ENCODE results near the gene EVX2. TPM values are rescaled to one million over a fixed set of nuclear protein-coding genes. Genes with fewer than 3 reads are reported as not detected.

The EVX2 gene
- total RNA-seq, 3 donors from 2014 or later = not detected

DNA sequence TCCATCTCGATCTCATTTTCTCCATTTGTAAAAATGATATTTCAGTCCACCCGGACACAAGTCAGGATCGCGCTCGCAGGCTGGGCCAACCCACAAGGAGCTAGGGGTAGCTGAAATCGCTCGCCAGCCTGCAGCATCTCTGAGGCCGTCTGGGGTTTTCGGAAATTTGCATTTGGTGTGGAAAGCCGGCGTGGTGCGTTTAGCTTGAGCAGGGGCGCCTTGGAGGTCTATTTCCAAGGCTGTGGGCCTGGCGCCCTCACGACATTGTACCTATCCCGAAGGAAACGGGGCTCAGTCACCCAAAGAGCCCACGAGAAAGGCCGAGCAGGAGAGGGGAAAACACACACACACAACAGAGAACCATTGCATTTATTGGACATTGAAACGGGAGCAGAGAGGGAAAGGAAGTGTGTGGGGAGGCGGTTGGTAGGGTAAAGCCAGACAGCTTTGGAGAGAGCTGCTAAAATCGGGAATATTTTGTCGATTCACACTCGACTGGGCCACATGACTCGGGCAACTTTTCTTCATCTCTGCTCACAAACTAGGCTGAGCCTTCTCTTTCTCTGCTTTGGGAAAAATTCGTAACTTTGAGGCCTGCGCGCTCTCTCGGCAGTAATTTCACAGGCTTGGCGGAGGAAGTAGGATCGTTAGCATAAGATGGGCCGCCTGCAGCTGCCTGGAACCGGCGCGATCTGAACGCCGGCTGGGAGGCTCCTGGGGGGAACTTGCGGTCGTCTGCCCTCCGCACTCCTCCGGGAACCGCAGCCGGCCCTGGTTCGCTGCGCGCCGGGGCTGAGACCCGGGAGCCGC, 44.6 kb upstream of the EVX2 start:
- Histone ChIP-seq H3K9me3 (peaks cover 0 to 3% of the 10 kb centered on the region in 2 donors), H3K27me3 (peaks cover 5 to 83% of the 10 kb centered on the region in 2 donors), H3K36me3 (no peaks in the 10 kb centered on the region), H3K4me3 (peak overlapping the region; percentile 52 to 73 (median 60)), H3K27ac (peak overlapping the region; percentile 83 to 98), H3K4me1 (no peaks in the 10 kb centered on the region)
- no peak for TF ChIP-seq POLR2A (IDR thresholded peaks at IDR 0.05)
- no peak for TF ChIP-seq POLR2AphosphoS5 (IDR thresholded peaks at IDR 0.05)
- TF ChIP-seq, protein P1, sequence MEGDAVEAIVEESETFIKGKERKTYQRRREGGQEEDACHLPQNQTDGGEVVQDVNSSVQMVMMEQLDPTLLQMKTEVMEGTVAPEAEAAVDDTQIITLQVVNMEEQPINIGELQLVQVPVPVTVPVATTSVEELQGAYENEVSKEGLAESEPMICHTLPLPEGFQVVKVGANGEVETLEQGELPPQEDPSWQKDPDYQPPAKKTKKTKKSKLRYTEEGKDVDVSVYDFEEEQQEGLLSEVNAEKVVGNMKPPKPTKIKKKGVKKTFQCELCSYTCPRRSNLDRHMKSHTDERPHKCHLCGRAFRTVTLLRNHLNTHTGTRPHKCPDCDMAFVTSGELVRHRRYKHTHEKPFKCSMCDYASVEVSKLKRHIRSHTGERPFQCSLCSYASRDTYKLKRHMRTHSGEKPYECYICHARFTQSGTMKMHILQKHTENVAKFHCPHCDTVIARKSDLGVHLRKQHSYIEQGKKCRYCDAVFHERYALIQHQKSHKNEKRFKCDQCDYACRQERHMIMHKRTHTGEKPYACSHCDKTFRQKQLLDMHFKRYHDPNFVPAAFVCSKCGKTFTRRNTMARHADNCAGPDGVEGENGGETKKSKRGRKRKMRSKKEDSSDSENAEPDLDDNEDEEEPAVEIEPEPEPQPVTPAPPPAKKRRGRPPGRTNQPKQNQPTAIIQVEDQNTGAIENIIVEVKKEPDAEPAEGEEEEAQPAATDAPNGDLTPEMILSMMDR (IDR thresholded peaks at IDR 0.05) = no peak
- intact Hi-C loops (cut with DNase I; ENCODE audit: low total_unique reads) = no loop called here
- DNase-seq (ENCODE audit: low spot score in 2 of 2) = no peak

DNA sequence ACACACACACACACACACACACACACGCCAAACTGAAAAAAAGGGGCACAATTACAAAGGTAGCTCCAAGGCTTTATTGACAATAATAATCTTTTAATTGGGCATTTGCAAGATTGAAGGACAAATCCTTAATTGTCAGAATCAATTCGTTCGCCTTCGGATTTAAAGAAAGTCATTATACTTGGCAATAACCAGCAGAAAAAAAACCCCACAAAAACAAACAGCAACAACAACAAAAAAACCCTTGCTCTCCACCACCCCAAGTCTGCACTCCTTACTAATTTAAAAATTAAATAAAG, 44.0 kb upstream of the EVX2 start:
- H3K27me3 ChIP-seq = peaks cover 5 to 86% of the 10 kb centered on the region in 2 donors
- peaks cover 0 to 3% of the 10 kb centered on the region in 2 donors for H3K9me3 ChIP-seq
- intact Hi-C loops (cut with DNase I; ENCODE audit: low total_unique reads) = no loop called here
- peak overlapping the region in 2 of 3 donors; percentile 52 to 73 for H3K4me3 ChIP-seq
- H3K4me1 ChIP-seq = no peaks in the 10 kb centered on the region
- no peak for TF ChIP-seq POLR2A (IDR thresholded peaks at IDR 0.05)
- TF ChIP-seq, protein P1 (IDR thresholded peaks at IDR 0.05) = no peak
- TF ChIP-seq POLR2AphosphoS5 (IDR thresholded peaks at IDR 0.05) = no peak
- no peaks in the 10 kb centered on the region for H3K36me3 ChIP-seq
- DNase-seq (ENCODE audit: low spot score in 2 of 2) = no peak
- peak overlapping the region; percentile 83 to 98 for H3K27ac ChIP-seq

DNA sequence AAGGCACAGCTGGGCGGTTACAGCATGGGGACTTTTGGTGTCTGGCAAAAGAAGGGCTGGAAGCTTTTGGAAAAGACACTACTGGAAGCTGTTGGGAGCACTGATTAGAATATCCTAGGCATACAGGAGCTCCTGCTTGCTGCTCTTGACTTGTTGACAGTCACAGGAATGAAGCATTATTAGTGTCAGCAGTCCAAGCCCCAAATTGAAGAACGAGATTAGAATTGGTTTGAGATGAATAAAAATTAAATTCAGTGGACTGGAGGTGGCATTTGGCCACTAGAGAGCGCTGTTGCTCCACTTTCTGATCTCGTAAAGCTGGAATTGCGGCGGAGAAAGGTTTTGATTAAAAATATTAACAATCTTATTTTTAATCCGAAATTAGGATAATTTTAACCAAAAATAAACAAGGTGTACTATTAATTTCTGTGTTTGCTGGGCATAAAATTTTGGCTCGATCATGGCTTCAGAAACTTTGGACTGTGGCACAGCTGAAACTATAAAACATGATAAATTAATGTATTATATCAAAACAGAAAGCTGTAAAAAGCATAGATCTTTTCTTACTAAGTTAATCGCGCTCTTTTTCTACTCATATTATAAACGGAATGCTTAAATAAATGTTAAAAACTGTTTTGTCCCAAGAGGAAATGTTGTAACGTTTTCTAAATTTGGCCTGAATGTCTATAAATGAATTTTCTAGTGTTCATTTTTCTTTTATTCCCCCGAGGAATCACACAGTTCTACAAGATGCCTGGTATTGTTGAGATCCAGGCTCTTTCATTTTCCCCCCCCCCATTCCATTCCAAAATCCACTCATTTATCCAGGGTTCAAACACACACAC, 43.4 kb upstream of the EVX2 start:
- H3K4me3 ChIP-seq = peak overlapping the region in 1 of 3 donors; percentile 73
- H3K4me1 ChIP-seq = no peaks in the 10 kb centered on the region
- TF ChIP-seq, protein P1 (IDR thresholded peaks at IDR 0.05) = peak; percentile 77 to 87 (median 85)
- no peak for TF ChIP-seq POLR2AphosphoS5 (IDR thresholded peaks at IDR 0.05)
- H3K36me3 ChIP-seq = no peaks in the 10 kb centered on the region
- peaks cover 0 to 3% of the 10 kb centered on the region in 2 donors for H3K9me3 ChIP-seq
- intact Hi-C loops (cut with DNase I; ENCODE audit: low total_unique reads) = no loop called here
- no peak for DNase-seq (ENCODE audit: low spot score in 2 of 2)
- H3K27me3 ChIP-seq = peaks cover 5 to 86% of the 10 kb centered on the region in 2 donors
- H3K27ac ChIP-seq = no peak overlapping the region

DNA sequence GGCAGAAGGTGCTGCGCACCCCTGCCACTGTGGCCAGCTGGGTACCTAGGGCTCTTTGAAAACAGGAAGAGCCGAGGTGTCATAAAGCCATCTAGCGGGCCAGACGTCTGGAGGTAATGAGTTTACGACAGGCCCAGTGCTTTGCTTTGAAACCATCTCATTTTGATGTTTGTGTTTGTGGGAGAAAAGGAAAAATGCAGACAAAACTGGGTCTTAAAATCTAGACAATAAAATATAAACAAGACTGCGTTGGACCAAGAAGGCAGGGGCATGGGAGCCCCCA, 42.0 kb upstream of the EVX2 start:
- Histone ChIP-seq H3K27ac (peak overlapping the region in 1 of 2 donors; percentile 74), H3K4me1 (no peaks in the 10 kb centered on the region), H3K27me3 (peaks cover 5 to 86% of the 10 kb centered on the region in 2 donors), H3K4me3 (peak overlapping the region in 1 of 3 donors; percentile 54), H3K9me3 (peaks cover 0 to 3% of the 10 kb centered on the region in 2 donors), H3K36me3 (no peaks in the 10 kb centered on the region)
- no peak for DNase-seq (ENCODE audit: low spot score in 2 of 2)
- intact Hi-C loops (cut with DNase I; ENCODE audit: low total_unique reads) = no loop called here
- no peak for TF ChIP-seq POLR2AphosphoS5 (IDR thresholded peaks at IDR 0.05)
- no peak for TF ChIP-seq POLR2A (IDR thresholded peaks at IDR 0.05)
- TF ChIP-seq, protein P1 (IDR thresholded peaks at IDR 0.05) = no peak

All from breast epithelium (tissue), 4 donors.